T47D (cell line): ENCODE data around the gene AOC3.
A peak's percentile ranks its signal among the peaks of the same experiment; 100 is the strongest.

Source experiments
- DNase-seq, 2 experiments: peaks; one replicate each; pipeline versions ENCODE4 v3.0.0 to v3.0.0-alpha.2; 2011 to 2012; ENCODE audit warnings: low read depth in 1 of 2, low spot score in 1 of 2
- JUND ChIP-seq: IDR thresholded peaks from 2 replicates; pipeline ENCODE4 v1.6.1; 2012; ENCODE audit warnings: low read depth
- in situ Hi-C: cut with HindIII; loops from 2 replicates; pipeline ENCODE4 v1.10.0; 2016; ENCODE audit warnings: low sequenced_read_pairs, low pct_unique_long_range_greater_than_20kb

AOC3 gene

GRCh38 chr17:42850954-42851353 is at the start of gene AOC3:
Gene AOC3, plus strand, starts transcription at chr17:42851199. Its CDS starts 145 bp downstream, at chr17:42851344.
- in situ Hi-C loops, result no loop called here
- TF ChIP-seq JUND, result no peak
- DNase-seq, result no peak

- peak in 1 of 2 experiments; percentile 58 for DNase-seq
- in situ Hi-C loops, result no loop called here
- TF ChIP-seq JUND, result no peak
Observed at GRCh38 chr17:42803074-42803883, 47.7 kb upstream of the AOC3 start.

GRCh38 chr17:42804918-42805367 is 46.1 kb upstream of the AOC3 start:
- in situ Hi-C loops, result no loop called here
- DNase-seq, result peak; percentile 48 to 97
- TF ChIP-seq JUND, result no peak

GRCh38 chr17:42806249-42806648 is 44.8 kb upstream of the AOC3 start:
- TF ChIP-seq JUND, result no peak
- DNase-seq, result peak in 1 of 2 experiments; percentile 32
- in situ Hi-C loops, result no loop called here

- DNase-seq, result no peak
- in situ Hi-C loops, result no loop called here
- no peak for TF ChIP-seq JUND
Observed at GRCh38 chr17:42809250-42809649, 41.7 kb upstream of the AOC3 start.

GRCh38 chr17:42814633-42815399 is 36.2 kb upstream of the AOC3 start:
- in situ Hi-C loops, result no loop called here
- no peak for DNase-seq
- TF ChIP-seq JUND, result no peak

- TF ChIP-seq JUND, result no peak
- no peak for DNase-seq
- in situ Hi-C loops, result no loop called here
Observed at GRCh38 chr17:42817866-42818265, 33.1 kb upstream of the AOC3 start.

GRCh38 chr17:42818379-42818778 is 32.6 kb upstream of the AOC3 start:
- in situ Hi-C loops, result no loop called here
- no peak for DNase-seq
- TF ChIP-seq JUND, result no peak

GRCh38 chr17:42819939-42820535 is 31.0 kb upstream of the AOC3 start:
- peak in 1 of 2 experiments; percentile 80 for DNase-seq
- in situ Hi-C loops, result no loop called here
- no peak for TF ChIP-seq JUND

GRCh38 chr17:42821176-42821575 is 29.8 kb upstream of the AOC3 start:
- TF ChIP-seq JUND, result no peak
- DNase-seq, result no peak
- in situ Hi-C loops, result no loop called here

- no peak for DNase-seq
- TF ChIP-seq JUND, result no peak
- in situ Hi-C loops, result no loop called here
Observed at GRCh38 chr17:42827472-42827871, 23.5 kb upstream of the AOC3 start.

GRCh38 chr17:42830971-42831370 is 20.0 kb upstream of the AOC3 start:
- in situ Hi-C loops, result no loop called here
- no peak for TF ChIP-seq JUND
- no peak for DNase-seq
